IMR-90 (cell line): ENCODE results near the gene BTBD1.

Experiments
- MXI1 ChIP-seq: IDR thresholded peaks from 2 replicates; pipeline ENCODE4 v1.6.1; 2012; ENCODE audit warnings: low read depth, mild to moderate bottlenecking, low read length, moderate library complexity, borderline replicate concordance
- POLR2A ChIP-seq: IDR thresholded peaks from 2 replicates; pipeline ENCODE4 v1.6.1; 2012; ENCODE audit warnings: mild to moderate bottlenecking, low read depth, low read length
- RAD21 ChIP-seq: IDR thresholded peaks from 2 replicates; pipeline ENCODE4 v1.6.1; 2012; ENCODE audit warnings: low read length, improper control_type of control experiment
- RCOR1 ChIP-seq: IDR thresholded peaks from 2 replicates; pipeline ENCODE4 v1.6.1; 2012; ENCODE audit warnings: mild to moderate bottlenecking, low read length, improper control_type of control experiment; ENCODE audit not compliant: insufficient replicate concordance
- RFX5 ChIP-seq: IDR thresholded peaks from 2 replicates; pipeline ENCODE4 v1.8.0; 2012; ENCODE audit warnings: low read depth, mild to moderate bottlenecking, low read length, moderate library complexity
- SMC3 ChIP-seq: fragments of 150-350 bp; IDR thresholded peaks from 2 replicates; pipeline ENCODE4 v1.6.1; 2016; ENCODE audit warnings: low read depth, mild to moderate bottlenecking, antibody characterized with exemption, low read length, moderate library complexity
- TF ChIP-seq, protein P1 (sequence below): conservative IDR thresholded peaks from 2 replicates; pipeline ENCODE4 v1.5.1; 2012; ENCODE audit warnings: mild to moderate bottlenecking, low read depth, low read length, improper control_type of control experiment

DNA sequence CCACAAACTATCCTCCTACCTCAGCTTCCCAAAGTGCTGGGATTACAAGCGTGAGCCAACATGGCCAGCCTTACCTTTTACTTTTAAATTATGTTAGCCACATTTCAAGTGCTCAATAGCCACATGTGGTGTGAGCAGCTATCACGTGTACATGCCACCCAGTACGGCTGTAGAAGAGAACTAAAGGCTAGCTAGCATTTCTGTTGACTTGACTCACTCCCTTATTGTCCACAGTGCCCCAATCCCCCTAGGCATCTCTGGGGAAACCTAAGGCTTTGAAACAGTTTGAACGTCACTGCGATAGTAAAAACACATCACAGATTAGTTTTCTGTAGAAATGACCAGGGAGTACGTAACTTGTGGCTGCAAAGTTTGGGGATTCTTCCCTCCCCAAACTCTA is 67.6 kb downstream of the BTBD1 start:
- no peak for TF ChIP-seq RFX5
- TF ChIP-seq, protein P1, sequence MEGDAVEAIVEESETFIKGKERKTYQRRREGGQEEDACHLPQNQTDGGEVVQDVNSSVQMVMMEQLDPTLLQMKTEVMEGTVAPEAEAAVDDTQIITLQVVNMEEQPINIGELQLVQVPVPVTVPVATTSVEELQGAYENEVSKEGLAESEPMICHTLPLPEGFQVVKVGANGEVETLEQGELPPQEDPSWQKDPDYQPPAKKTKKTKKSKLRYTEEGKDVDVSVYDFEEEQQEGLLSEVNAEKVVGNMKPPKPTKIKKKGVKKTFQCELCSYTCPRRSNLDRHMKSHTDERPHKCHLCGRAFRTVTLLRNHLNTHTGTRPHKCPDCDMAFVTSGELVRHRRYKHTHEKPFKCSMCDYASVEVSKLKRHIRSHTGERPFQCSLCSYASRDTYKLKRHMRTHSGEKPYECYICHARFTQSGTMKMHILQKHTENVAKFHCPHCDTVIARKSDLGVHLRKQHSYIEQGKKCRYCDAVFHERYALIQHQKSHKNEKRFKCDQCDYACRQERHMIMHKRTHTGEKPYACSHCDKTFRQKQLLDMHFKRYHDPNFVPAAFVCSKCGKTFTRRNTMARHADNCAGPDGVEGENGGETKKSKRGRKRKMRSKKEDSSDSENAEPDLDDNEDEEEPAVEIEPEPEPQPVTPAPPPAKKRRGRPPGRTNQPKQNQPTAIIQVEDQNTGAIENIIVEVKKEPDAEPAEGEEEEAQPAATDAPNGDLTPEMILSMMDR, result no peak
- no peak for TF ChIP-seq SMC3
- TF ChIP-seq POLR2A, result no peak
- no peak for TF ChIP-seq MXI1
- TF ChIP-seq RCOR1, result no peak
- TF ChIP-seq RAD21, result no peak
